Esophagus squamous epithelium (tissue), 5 donors: ENCODE data around the gene KDSR. TPM values are rescaled to one million over a fixed set of nuclear protein-coding genes. Genes with fewer than 3 reads are reported as not detected.

ENCODE experiments used
- DNase-seq: peaks from one replicate; lab custom pipeline; 2025; lab: John Stamatoyannopoulos, UW
- H3K27ac ChIP-seq, 4 donors: fragments of 200-600 bp; sonication (generic); one replicate each; pipeline ENCODE4 v1.5.1; 2016 to 2019; ENCODE audit warnings: mild to moderate bottlenecking in 1 of 4
- H3K27me3 ChIP-seq, 4 donors: fragments of 200-600 bp; sonication (generic); 1 replicate in 3 of 4; 2 replicates in 1 of 4; pipeline versions ENCODE4 v1.5.1 to v1.6.0; 2017 to 2021; ENCODE audit warnings: antibody characterized with exemption in 1 of 4
- H3K36me3 ChIP-seq, 3 donors: fragments of 200-600 bp; sonication (generic); one replicate each; pipeline ENCODE4 v1.5.1; 2016 to 2019
- H3K4me1 ChIP-seq, 3 donors: fragments of 200-600 bp; sonication (generic); one replicate each; pipeline ENCODE4 v1.5.1; 2017 to 2019
- H3K4me3 ChIP-seq, 4 donors: fragments of 200-600 bp; sonication (generic); 1 replicate in 3 of 4; 2 replicates in 1 of 4; pipeline ENCODE4 v1.5.1; 2016 to 2019; ENCODE audit warnings: mild to moderate bottlenecking in 2 of 4, moderate library complexity in 1 of 4
- H3K9me3 ChIP-seq, 3 donors: fragments of 200-600 bp; sonication (generic); one replicate each; pipeline ENCODE4 v1.5.1; 2016 to 2019
- CTCF ChIP-seq, 6 experiments: fragments of 450-650 bp in 4 of 6; fragments of 200-600 bp in 2 of 6; sonication (generic) in 2 of 6; IDR thresholded peaks; one replicate each; pipeline ENCODE4 v1.5.1; 2016 to 2019; ENCODE audit warnings: antibody characterized with exemption in 6 of 6, mild to moderate bottlenecking in 4 of 6, moderate library complexity in 4 of 6
- POLR2A ChIP-seq, 4 donors: fragments of 450-650 bp; IDR thresholded peaks; one replicate each; pipeline ENCODE4 v1.6.1; 2017; ENCODE audit warnings: antibody characterized with exemption in 4 of 4, mild to moderate bottlenecking in 4 of 4, moderate library complexity in 3 of 4
- WGBS, 2 donors: methylation state at CpG; one replicate each; pipeline ENCODE4 v1.1.5; 2018; 5-methylcytosine and 5-hydroxymethylcytosine counted together
- intact Hi-C: fragments of 100-400 bp; cut with DNase I; formaldehyde crosslinking; loops from one replicate; pipeline ENCODE4 v1.15.0; 2022
- total RNA-seq, 4 donors: library from RNA; depleted of rRNA; stranded (reverse); fragments of >200 nt; gene quantifications; one replicate each; pipeline ENCODE4 v1.1.0, GENCODE V29; 2016
- donor health status: DM: yes; HTN: yes; CAD: no.

Gene KDSR
- total RNA-seq, 4 donors from 2014 or later: 20.8 to 42.3 (median 23.0) TPM

GRCh38 chr18:63309422-63309821, 57.6 kb downstream of the KDSR start:
- Histone ChIP-seq H3K27me3 (no peaks in the 10 kb centered on the region), H3K36me3 (no peaks in the 10 kb centered on the region), H3K4me3 (no peak overlapping the region), H3K27ac (no peak overlapping the region), H3K4me1 (peaks cover 0 to 38% (median 0%) of the 10 kb centered on the region in 3 donors), H3K9me3 (no peaks in the 10 kb centered on the region)
- intact Hi-C loops: no loop called here
- no peak for TF ChIP-seq CTCF (IDR thresholded peaks at IDR 0.05)
- no peak for TF ChIP-seq POLR2A (IDR thresholded peaks at IDR 0.05)
- 70 to 76% methylated on average over 5 of the region's 5 CpGs for whole genome bisulfite sequencing, 2 donors
- DNase-seq: no peak

- Histone ChIP-seq H3K9me3 (no peaks in the 10 kb centered on the region), H3K36me3 (no peaks in the 10 kb centered on the region), H3K27me3 (no peaks in the 10 kb centered on the region), H3K4me1 (peaks cover 0 to 27% (median 0%) of the 10 kb centered on the region in 3 donors), H3K4me3 (no peak overlapping the region), H3K27ac (no peak overlapping the region)
- no peak for DNase-seq
- no peak for TF ChIP-seq POLR2A (IDR thresholded peaks at IDR 0.05)
- TF ChIP-seq CTCF (IDR thresholded peaks at IDR 0.05): no peak
- intact Hi-C loops: no loop called here
- 50 to 62% methylated on average over 2 of the region's 2 CpGs for WGBS, 2 donors
These were observed 59.3 kb downstream of the KDSR start for GRCh38 chr18:63307551-63308200.

GRCh38 chr18:63306819-63307550, 60.0 kb downstream of the KDSR start:
- 84 to 87% methylated on average over 7 of the region's 7 CpGs for WGBS, 2 donors
- H3K9me3 ChIP-seq: no peaks in the 10 kb centered on the region
- H3K4me1 ChIP-seq: peaks cover 0 to 28% (median 7%) of the 10 kb centered on the region in 3 donors
- TF ChIP-seq POLR2A (IDR thresholded peaks at IDR 0.05) (no peak), CTCF (IDR thresholded peaks at IDR 0.05) (no peak)
- intact Hi-C loops: no loop called here
- no peak overlapping the region for H3K4me3 ChIP-seq
- no peak overlapping the region for H3K27ac ChIP-seq
- no peak for DNase-seq
- H3K36me3 ChIP-seq: no peaks in the 10 kb centered on the region
- H3K27me3 ChIP-seq: no peaks in the 10 kb centered on the region

- H3K9me3 ChIP-seq: no peaks in the 10 kb centered on the region
- H3K27me3 ChIP-seq: no peaks in the 10 kb centered on the region
- H3K27ac ChIP-seq: no peak overlapping the region
- no peak for TF ChIP-seq CTCF (IDR thresholded peaks at IDR 0.05)
- no peak for TF ChIP-seq POLR2A (IDR thresholded peaks at IDR 0.05)
- H3K4me1 ChIP-seq: peaks cover 0 to 31% (median 7%) of the 10 kb centered on the region in 3 donors
- intact Hi-C loops: no loop called here
- no peak for DNase-seq
- H3K36me3 ChIP-seq: no peaks in the 10 kb centered on the region
- H3K4me3 ChIP-seq: no peak overlapping the region
- WGBS, 2 donors: 83 to 88% methylated on average over 6 of the region's 6 CpGs
These were observed 60.8 kb downstream of the KDSR start for GRCh38 chr18:63306249-63306648.

- Histone ChIP-seq H3K36me3 (no peaks in the 10 kb centered on the region), H3K27ac (peak overlapping the region in 1 of 4 donors; percentile 44), H3K27me3 (no peaks in the 10 kb centered on the region), H3K9me3 (no peaks in the 10 kb centered on the region), H3K4me3 (no peak overlapping the region), H3K4me1 (peaks cover 0 to 51% (median 7%) of the 10 kb centered on the region in 3 donors)
- DNase-seq: no peak
- no peak for TF ChIP-seq POLR2A (IDR thresholded peaks at IDR 0.05)
- TF ChIP-seq CTCF (IDR thresholded peaks at IDR 0.05): no peak
- intact Hi-C loops: no loop called here
- 53 to 87% methylated on average over 3 of the region's 3 CpGs for WGBS, 2 donors
These were observed 63.5 kb downstream of the KDSR start for GRCh38 chr18:63303547-63303946.
